Keratinocyte (primary cell): ENCODE measurements around the gene GRHPR. TPM values are rescaled to one million over a fixed set of nuclear protein-coding genes. Genes with fewer than 3 reads are reported as not detected.
A peak's percentile ranks its signal among the peaks of the same experiment; 100 is the strongest.

Experiments
- DNase-seq: peaks from one replicate; pipeline ENCODE4 v3.0.0-alpha.2; 2011; ENCODE audit warnings: low read depth, missing footprints, low spot score
- FAIRE-seq: peaks from 2 replicates; lab custom pipeline; 2011; peaks lifted over from hg19 to GRCh38; lab: Jason Lieb, UNC
- H2AFZ ChIP-seq: 2 replicates; pipeline ENCODE4 v1.6.0; 2012; ENCODE audit warnings: low read length, control low read depth, inconsistent platforms; ENCODE audit not compliant: control insufficient read depth
- H3K27ac ChIP-seq: 2 replicates; pipeline ENCODE4 v1.5.1; 2011; ENCODE audit warnings: low read length; ENCODE audit not compliant: control insufficient read depth, insufficient read depth
- H3K27me3 ChIP-seq: 3 replicates; pipeline ENCODE4 v1.6.0; 2011; ENCODE audit warnings: low read length; ENCODE audit not compliant: control insufficient read depth, insufficient read depth; ENCODE audit errors: extremely low read depth
- H3K36me3 ChIP-seq, 2 experiments: 2 replicates in 1 of 2; 3 replicates in 1 of 2; pipeline ENCODE4 v1.5.1; 2011; ENCODE audit warnings: low read length in 2 of 2, mild to moderate bottlenecking in 1 of 2; ENCODE audit not compliant: control insufficient read depth in 2 of 2, insufficient read depth in 2 of 2; ENCODE audit errors: extremely low read depth in 1 of 2
- H3K4me1 ChIP-seq: 3 replicates; pipeline ENCODE4 v1.5.1; 2011; ENCODE audit warnings: low read length; ENCODE audit not compliant: control insufficient read depth, insufficient read depth; ENCODE audit errors: extremely low read depth
- H3K4me2 ChIP-seq: 3 replicates; pipeline ENCODE4 v1.6.0; 2011; ENCODE audit warnings: low read depth, low read length; ENCODE audit not compliant: control insufficient read depth, insufficient read depth; ENCODE audit errors: extremely low read depth
- H3K4me3 ChIP-seq, 3 experiments: fragments of 200-600 bp in 1 of 3; sonication (generic) in 1 of 3; 2 replicates in 2 of 3; 3 replicates in 1 of 3; pipeline ENCODE4 v1.5.1; 2011 to 2016; ENCODE audit warnings: low read length in 3 of 3, mild to moderate bottlenecking in 3 of 3, control low read depth in 2 of 3, inconsistent platforms in 1 of 3, low read depth in 1 of 3, mixed read lengths in 1 of 3, mixed run types in 1 of 3, moderate library complexity in 1 of 3; ENCODE audit not compliant: control insufficient read depth in 2 of 3, insufficient read depth in 2 of 3; ENCODE audit errors: extremely low read depth in 1 of 3
- H3K79me2 ChIP-seq: 2 replicates; pipeline ENCODE4 v1.6.0; 2012; ENCODE audit warnings: low read length; ENCODE audit not compliant: control insufficient read depth, insufficient read depth
- H3K9ac ChIP-seq: 3 replicates; pipeline ENCODE4 v1.6.0; 2011; ENCODE audit warnings: low read length; ENCODE audit not compliant: control insufficient read depth, insufficient read depth; ENCODE audit errors: extremely low read depth
- H3K9me1 ChIP-seq: 3 replicates; pipeline ENCODE4 v1.6.0; 2011; ENCODE audit warnings: low read length; ENCODE audit not compliant: control insufficient read depth, insufficient read depth; ENCODE audit errors: extremely low read depth
- H3K9me3 ChIP-seq: 2 replicates; pipeline ENCODE4 v1.5.1; 2012; ENCODE audit warnings: low read depth, low read length; ENCODE audit not compliant: control insufficient read depth
- H4K20me1 ChIP-seq: 3 replicates; pipeline ENCODE4 v1.6.0; 2011; ENCODE audit warnings: low read length; ENCODE audit not compliant: control insufficient read depth, insufficient read depth; ENCODE audit errors: extremely low read depth
- EZH2 ChIP-seq: IDR thresholded peaks from one replicate; pipeline ENCODE4 v1.6.1; 2012; ENCODE audit warnings: inconsistent platforms, mild to moderate bottlenecking, low read length, moderate library complexity
- dilution Hi-C: fragments of 300-500 bp; cut with MboI; formaldehyde crosslinking; loops from one replicate; pipeline ENCODE4 v1.7.0; 2020; ENCODE audit warnings: low sequenced_read_pairs; ENCODE audit not compliant: extremely low pct_ligation_motif_present
- polyA plus RNA-seq, 5 experiments: library from polyadenylated mRNA; depleted of rRNA in 3 of 5; stranded (reverse) in 3 of 5; stranded (forward) in 1 of 5; unstranded in 1 of 5; fragments of >200 nt; gene quantifications; 1 replicate in 1 of 5; 2 replicates in 3 of 5; 3 replicates in 1 of 5; pipeline versions ENCODE4 v1.2.1 to v1.2.3, GENCODE V29; 2011 to 2012; ENCODE audit warnings: missing spikeins in 2 of 5, low read depth in 1 of 5, low replicate concordance in 1 of 5
- TF ChIP-seq, protein P1 (sequence below), 3 experiments: IDR thresholded peaks in 1 of 3; conservative IDR thresholded peaks in 1 of 3; optimal IDR thresholded peaks in 1 of 3; 2 replicates in 2 of 3; 3 replicates in 1 of 3; pipeline versions ENCODE3 to v1.5.1; 2011; ENCODE audit warnings: low read length in 3 of 3, mild to moderate bottlenecking in 3 of 3, moderate library complexity in 2 of 3, control low read depth in 1 of 3, inconsistent platforms in 1 of 3; ENCODE audit not compliant: insufficient read depth in 2 of 3; ENCODE audit errors: extremely low read depth in 1 of 3

The GRHPR gene
- polyA plus RNA-seq, 1 donor (not counting 4 experiments of a cell fraction or from before 2014, with no cell fraction given), result 116 TPM

DNA sequence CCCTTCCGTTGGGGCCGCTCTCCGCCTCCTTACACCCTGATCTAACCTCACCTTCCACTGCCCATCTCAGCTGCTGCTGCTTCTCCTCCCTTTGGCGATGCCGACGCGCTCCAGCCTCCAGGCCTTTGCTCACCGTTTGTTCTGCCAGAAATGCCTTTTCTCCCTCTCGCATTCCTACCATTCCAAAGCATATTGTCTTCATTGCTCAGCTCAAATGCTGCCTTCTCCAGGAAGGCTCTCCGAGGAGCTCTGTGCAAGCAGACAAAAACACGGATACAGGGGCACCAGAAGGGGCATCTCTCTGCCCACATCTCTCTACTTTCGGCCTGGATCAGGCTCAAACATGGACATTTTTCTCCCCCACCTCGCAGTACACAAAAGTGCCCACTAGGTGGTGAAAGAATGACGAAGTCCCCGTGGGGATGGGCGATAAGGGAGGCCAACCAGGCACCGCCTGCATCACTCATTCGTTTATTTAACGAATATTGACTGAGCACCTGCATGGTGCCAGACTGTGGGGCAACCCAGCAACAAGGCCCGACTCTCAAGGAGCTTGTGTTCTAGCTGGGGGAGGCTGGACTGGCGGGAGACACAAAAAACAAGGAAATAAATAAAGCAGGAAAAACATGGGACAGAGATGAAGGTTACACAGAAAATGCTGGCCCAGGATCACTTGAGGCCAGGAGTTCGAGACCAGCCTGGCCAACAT, 7.3 kb upstream of the GRHPR start:
- H3K9me3 ChIP-seq, result no peaks in the 10 kb centered on the region
- H3K4me1 ChIP-seq, result peaks cover 52% of the 10 kb centered on the region
- H3K9ac ChIP-seq, result peak overlapping the region; percentile 12
- H4K20me1 ChIP-seq, result no peaks in the 10 kb centered on the region
- no peak overlapping the region for H3K4me3 ChIP-seq
- H3K27ac ChIP-seq, result no peak overlapping the region
- H3K9me1 ChIP-seq, result no peaks in the 10 kb centered on the region
- TF ChIP-seq EZH2, result no peak
- TF ChIP-seq, protein P1, sequence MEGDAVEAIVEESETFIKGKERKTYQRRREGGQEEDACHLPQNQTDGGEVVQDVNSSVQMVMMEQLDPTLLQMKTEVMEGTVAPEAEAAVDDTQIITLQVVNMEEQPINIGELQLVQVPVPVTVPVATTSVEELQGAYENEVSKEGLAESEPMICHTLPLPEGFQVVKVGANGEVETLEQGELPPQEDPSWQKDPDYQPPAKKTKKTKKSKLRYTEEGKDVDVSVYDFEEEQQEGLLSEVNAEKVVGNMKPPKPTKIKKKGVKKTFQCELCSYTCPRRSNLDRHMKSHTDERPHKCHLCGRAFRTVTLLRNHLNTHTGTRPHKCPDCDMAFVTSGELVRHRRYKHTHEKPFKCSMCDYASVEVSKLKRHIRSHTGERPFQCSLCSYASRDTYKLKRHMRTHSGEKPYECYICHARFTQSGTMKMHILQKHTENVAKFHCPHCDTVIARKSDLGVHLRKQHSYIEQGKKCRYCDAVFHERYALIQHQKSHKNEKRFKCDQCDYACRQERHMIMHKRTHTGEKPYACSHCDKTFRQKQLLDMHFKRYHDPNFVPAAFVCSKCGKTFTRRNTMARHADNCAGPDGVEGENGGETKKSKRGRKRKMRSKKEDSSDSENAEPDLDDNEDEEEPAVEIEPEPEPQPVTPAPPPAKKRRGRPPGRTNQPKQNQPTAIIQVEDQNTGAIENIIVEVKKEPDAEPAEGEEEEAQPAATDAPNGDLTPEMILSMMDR (optimal IDR thresholded peaks at IDR 0.05 in 1 of 3, IDR thresholded peaks at IDR 0.05 in 1 of 3, conservative IDR thresholded peaks at IDR 0.05 in 1 of 3; ENCODE audit: extremely low read depth in 1 of 3, insufficient read depth in 2 of 3, low read length in 3 of 3), result peak in 2 of 3 experiments; percentile 76 to 93
- DNase-seq (no peak), FAIRE-seq (peak; percentile 69)
- no peaks in the 10 kb centered on the region for H3K36me3 ChIP-seq
- no peaks in the 10 kb centered on the region for H3K79me2 ChIP-seq
- dilution Hi-C loops, result loop anchor here (25.0 kb wide), 1 partner anchor 103 kb away; no protein-coding TSS in a partner anchor
- H3K4me2 ChIP-seq, result peak overlapping the region; percentile 42
- no peaks in the 10 kb centered on the region for H3K27me3 ChIP-seq
- peak overlapping the region; percentile 30 for H2AFZ ChIP-seq

DNA sequence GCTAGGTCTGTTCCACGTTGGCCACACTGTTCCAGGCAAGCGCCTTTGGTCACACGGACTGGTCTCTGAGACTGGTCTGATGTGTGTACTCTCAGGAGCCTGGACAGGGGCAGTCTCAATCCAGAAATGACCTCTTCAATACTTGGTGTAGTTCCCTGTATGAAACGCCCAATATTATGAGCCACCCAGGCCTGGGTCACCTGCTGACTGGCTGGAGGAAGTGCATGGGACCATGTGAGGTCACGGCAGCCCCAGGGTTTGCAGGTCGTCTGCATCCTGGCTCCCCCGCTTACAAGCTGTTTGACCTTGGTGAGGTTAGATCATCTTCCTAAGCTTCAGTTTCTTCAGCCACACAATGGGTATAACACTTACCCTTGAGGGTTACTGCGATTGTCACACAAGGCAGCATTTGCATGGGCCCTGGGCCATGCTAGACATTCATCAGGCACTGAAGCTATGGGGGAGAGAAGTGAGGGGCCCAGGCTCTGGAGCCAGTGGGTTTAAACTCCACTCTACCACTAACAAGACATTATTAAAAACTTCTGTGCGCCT, 5.2 kb upstream of the GRHPR start:
- peaks cover 52% of the 10 kb centered on the region for H3K4me1 ChIP-seq
- no peak overlapping the region for H3K9ac ChIP-seq
- no peaks in the 10 kb centered on the region for H3K27me3 ChIP-seq
- H3K79me2 ChIP-seq, result peaks cover 2% of the 10 kb centered on the region
- no peak overlapping the region for H3K4me2 ChIP-seq
- no peaks in the 10 kb centered on the region for H3K9me3 ChIP-seq
- FAIRE-seq, result no peak
- no peak overlapping the region for H2AFZ ChIP-seq
- no peak overlapping the region for H3K4me3 ChIP-seq
- H3K9me1 ChIP-seq, result no peaks in the 10 kb centered on the region
- H4K20me1 ChIP-seq, result no peaks in the 10 kb centered on the region
- no peaks in the 10 kb centered on the region for H3K36me3 ChIP-seq
- dilution Hi-C loops, result loop anchor here (25.0 kb wide), 1 partner anchor 105 kb away; no protein-coding TSS in a partner anchor
- no peak overlapping the region for H3K27ac ChIP-seq
- no peak for DNase-seq
- no peak for TF ChIP-seq EZH2
- TF ChIP-seq, protein P1 (optimal IDR thresholded peaks at IDR 0.05 in 1 of 3, IDR thresholded peaks at IDR 0.05 in 1 of 3, conservative IDR thresholded peaks at IDR 0.05 in 1 of 3; ENCODE audit: extremely low read depth in 1 of 3, insufficient read depth in 2 of 3, low read length in 3 of 3), result no peak
